GM18873 (cell line): ENCODE measurements around the gene CNTN5.
A peak's percentile ranks its signal among the peaks of the same experiment; 100 is the strongest.
"Not testable (repeated sequence)": the region's sequence is repeated elsewhere in the genome, so short reads cannot be mapped to it uniquely, and the experiment has no call there.

ENCODE experiments used
- ATAC-seq: cut with Tn5 transposase; IDR thresholded peaks from one replicate; pipeline ENCODE4 v1.9.1; 2021; ENCODE audit warnings: mild to moderate bottlenecking, moderate library complexity, moderate number of reproducible peaks; ENCODE audit not compliant: unreplicated experiment, low FRiP score

The CNTN5 gene

DNA sequence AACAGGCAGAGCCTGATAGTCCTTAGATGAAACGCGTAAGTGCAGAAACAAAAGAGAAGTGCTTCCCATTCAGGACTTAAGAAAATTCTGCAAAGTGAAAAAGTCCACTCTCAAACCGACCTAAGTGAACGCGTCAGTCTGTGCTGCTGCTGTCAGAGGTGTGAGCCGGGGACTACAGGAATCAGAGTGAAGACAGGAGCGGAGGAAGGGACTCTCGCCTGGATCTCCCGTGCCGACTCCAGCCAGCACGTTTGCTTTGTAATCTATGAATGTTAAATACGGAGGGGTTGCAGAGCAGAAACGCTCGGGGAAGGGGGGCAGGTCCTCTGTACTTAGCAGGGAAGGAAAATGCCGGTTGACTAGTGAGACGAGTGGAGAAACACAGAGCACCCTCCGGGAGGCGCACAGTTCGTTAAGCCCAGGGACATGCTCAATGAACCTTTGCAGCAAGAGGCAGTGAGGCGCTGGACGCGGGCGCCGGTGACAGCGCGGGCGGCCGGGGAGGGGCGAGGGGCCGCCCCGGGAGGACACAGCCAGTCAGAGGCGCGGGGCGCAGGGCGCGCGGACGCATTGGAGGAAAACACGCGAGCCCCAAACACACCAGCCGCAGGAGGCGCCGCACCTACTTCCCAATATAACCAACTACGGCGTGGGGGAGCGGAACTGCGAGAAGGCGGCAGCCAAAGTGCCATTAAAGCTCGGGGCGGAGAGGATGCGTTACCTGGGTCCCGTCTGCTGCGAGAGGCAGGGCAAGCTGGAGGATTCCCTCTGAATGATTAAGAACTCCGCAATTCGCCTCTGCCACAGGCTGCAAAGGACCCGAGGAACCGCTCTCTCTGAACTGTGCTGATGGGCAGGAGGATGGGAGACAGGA is at the start of gene CNTN5:
TSS of gene CNTN5 (plus strand) at position 598 of the 874 bp plus-strand sequence.
- no peak for ATAC-seq

DNA sequence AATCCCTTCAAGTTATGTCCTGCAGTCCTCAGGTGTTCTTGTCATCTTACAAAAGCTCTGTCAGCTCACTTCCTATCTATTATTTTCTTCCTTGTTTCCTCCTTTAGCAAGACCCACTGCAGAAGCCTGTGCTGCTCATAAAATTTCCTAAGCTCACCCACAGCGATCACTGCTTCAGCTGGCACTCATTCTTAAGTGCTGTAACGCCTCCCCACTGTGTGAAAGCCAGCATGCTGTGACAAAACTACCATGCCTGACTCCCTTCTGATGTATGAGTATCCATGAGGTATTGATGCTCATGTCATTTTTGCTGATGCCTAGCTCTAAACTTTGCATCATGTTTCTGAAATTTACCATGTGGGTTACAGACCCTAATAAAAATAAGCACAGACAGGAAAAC is 41.5 kb upstream of the CNTN5 start:
- ATAC-seq, result no peak

DNA sequence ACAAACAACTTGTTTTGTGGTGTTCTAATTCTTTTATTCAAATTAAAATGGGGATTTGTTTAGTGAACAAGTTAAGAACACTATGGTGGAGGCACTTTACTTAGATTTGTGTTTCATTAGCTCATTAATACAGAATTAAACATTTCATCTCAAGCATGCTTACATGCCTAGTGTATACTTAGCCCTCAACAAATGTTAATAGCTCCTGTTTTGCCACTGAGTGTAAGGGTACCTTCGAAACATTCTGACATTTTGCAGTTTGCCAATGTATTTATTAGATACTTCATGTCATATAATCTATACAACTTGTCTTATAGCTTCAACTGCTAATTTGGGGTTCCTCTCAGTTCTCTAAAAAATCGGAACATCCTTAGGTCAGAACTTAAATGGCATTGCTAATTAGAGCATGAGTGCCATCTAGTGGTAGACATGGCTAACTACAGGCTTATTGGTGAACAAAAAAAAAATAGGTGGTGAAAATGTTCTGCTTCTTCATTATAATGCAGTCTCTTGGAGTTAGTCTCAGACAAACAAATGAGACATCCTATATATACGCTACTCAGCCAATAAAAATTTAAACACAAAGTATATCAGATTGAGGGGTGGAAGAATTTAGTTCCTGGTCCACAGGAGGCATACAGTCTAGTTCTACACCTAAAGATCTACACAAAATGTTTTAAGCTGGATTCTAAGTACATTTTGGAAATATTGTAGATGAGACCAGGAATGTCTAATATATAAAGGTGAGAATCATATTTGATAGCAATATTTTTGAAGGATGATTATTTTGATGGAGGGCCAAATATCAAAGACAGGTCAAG is 4.9 kb upstream of the CNTN5 start:
- no peak for ATAC-seq

DNA sequence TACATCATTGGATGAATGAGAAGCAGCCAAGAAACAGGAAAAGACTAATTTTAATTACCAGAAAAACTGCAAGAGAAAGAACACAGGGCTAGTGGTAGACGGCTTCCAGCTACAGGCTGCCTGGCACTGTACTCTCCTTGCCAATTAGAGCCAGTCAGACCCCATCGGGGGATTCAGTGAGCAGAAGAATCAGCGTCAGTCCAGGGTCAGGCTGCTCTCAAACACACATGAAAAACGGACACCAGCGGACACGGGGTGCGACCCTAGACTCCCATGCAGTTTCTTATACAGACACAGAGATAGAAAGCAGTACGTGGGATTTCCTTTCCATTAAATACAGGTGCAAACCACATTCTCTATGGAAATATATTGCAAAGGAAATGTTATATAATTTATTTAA is 1.1 kb upstream of the CNTN5 start:
- ATAC-seq, result no peak

DNA sequence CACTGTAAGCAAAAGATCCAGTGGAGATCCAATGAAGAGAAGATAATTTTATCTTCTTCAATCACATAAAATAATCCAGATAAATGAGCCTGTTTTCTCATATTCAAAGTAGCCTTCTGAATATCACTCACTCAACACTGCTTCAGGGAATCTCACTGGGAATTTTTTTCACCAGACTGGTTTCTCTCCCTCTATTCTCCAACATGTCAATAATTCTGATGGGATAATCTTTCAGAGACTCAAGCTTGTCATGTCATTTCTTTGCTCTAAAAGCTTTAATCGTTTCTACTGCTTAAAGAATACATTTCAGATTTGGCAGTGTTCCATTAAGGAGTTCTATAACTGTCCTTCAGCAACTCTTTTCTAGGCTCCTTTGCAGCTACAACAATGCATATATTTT is 16.3 kb downstream of the CNTN5 start:
- ATAC-seq, result no peak

DNA sequence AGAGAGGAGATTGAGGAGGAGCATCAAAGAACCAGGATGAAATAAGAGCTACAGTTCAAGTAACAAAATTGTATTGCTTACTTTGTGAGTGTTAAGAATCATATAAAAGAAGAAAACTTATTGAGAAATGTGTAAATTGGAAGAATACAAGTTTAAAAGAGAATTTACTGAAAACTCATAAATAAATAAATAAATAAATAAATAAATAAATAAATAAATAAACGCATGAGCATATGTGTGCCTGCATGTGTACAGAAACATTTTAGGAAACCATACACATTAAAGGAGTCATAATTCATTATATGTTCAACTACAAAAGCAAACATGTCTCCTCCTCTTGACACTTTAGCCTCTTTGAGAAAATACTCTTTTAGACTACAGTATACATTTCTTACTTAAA is 42.6 kb downstream of the CNTN5 start:
- no peak for ATAC-seq

DNA sequence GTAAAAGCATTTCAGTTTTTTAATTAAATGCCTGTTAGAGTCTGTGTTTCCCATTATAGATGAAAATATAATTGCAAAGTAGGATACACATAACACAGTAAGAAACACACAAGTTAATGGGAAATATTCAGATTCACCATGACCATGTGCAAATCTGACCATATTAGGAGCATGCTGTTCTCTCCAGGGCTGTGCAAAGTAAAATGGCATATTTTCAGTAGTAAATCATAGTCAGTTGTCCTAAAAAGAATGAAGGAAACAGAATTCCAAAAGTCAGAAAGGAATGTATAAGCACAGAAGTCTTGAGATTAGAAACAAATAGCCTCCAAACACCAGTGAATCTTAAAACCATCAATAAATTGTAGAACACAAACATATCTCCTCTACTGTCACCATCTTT is 44.4 kb downstream of the CNTN5 start:
- no peak for ATAC-seq

DNA sequence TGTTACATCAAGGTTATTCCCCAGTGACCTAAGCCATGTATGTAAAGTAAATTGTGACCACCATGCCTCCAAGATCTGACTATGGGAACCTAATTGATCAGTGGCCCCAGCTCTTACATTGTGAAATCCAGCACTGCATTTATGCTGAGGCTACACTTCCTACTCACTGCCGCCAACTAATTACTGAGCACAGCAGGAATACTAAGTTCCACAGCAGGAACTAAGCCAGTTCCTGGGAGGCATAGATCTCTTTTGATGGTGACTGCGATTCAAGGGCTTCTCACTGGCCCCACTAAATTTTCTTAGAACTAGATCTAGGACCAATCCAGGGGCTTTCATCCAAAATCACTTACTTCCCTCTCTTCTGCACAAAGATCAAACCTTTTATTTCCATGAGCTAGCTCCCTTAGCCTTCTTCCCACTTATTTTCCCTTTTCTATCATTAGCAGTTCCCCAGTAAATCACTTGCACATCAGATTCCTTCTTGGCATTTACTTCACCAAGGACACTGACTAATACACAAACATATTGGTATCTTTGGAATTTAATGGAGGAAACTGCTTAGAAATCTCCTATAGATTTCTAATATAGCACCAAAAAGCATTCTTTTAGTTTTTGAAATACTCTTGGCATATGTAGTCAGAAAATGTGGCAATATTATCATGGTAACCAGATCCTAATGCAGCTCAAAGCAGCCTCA is 46.0 kb downstream of the CNTN5 start:
- ATAC-seq, result no peak

DNA sequence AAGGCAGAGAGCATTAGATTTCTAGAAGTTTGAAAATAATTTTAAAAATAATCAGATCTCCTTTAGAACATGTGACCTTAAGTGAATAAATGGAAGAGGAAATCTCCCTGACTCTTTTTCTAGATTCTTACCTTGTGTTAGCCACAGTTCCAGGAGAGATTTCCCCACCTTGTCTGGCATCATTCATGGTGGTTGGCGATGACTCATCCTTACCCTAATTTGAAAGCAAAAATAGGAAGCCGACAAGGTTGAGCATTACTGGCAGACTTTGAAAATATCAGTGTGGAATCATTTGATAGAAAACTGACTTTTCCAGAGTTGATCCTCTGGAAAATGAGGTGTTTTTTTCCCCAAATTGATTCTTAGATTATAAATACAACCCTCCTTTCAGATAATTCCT is 48.1 kb downstream of the CNTN5 start:
- no peak for ATAC-seq

DNA sequence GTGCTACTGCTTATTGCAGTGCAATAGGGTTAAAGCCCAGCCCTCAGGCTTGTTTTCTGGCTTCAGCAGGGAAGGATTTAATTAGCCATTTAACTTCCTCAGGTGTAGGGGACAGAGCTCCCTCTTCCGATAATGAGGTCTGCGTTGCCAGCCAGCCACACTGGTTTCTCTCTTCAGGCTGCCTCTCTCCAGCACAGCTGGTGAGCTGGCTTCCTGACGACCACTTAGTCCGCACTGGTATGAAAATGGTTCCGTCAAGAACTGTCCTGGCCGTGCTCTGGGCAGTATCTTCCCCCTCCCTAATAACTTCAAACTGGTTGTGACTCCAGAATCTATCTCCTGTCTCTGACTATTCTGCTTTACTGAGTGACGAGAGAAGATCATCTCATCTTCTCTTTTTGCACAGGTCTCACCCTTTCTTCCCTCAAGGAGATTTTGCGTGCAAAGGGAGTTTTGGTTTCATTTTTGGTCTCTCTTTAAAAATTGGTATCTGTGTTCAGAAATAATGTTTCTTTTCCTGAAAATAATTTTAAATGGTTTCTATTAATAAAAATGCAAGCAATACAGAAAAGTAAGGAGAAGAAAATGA is 49.2 kb downstream of the CNTN5 start:
- peak; percentile 84 for ATAC-seq

DNA sequence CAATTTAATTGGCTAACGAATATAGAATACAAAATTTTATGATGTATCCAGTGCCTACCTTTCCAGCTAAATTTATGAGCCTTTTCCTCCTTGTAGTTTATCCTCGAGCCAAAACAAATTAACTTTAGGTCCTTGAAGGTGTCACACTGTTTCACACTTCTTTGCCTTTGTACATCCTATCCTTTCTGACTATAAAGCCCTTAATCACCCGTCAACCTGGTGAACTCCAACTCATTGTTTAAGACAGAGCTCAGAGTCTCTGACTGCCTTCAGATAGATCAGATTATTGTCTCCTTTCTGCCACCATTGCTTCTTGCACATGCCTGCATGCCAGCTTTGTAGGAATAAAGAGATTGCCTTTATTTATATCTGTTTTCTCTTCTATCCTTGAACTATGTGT is 58.8 kb downstream of the CNTN5 start:
- ATAC-seq, result no peak

DNA sequence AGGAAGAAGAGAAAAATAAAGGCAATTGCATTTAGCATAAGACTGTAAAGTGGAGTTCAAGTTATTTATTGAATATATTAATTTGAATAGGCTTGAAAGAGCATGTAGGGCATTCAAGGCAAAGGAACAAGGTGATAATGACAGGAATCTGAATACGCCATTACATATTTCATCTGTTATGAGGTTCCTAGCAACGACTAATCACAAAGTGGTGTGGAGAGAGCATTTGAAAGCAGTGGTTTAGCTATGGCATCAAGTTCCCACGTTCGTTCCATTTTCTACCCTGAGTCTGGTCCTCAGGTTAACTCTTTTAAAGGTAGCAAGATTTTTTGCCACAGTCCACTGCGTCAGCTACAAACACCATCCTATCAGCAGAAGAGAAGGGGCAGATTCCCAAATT is 59.4 kb downstream of the CNTN5 start:
- no peak for ATAC-seq

DNA sequence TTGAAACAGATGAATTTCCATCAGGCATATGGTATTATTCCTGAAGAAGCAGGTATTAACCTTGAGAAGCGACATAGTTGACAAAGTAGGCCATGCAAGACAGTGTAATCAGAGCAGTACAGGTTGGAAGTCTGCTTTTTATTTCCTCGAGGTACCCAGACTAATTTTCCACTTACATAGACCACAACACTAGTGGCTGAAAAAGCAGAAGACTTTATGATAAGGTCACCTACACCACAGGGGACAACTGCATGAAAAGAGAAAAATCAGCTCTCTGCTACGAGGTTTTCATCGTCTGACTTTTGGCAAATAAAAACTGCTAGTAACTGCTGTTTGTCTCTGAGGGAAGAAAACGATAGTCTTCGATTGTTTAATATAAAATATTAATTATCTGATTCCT is 77.5 kb downstream of the CNTN5 start:
- ATAC-seq, result peak; percentile 6

DNA sequence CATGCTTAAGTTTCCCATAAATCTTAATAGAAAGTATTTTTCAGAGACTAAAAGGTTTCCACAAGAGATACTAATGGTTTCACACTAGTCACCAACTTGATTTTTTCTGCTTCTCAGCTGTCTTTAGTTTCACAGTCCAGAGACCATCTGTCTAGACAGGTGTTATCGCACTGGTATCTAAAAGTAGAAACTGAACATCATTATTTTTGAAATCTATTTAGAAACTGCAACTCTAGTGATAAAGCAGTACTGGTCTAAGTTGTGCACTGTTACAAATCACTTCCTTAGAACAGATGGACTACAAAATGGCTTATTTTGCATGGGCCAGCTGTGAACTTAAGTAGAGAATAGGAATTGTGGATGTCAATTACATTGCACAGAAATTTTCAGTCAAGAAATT is 78.0 kb downstream of the CNTN5 start:
- ATAC-seq, result peak; percentile 87

DNA sequence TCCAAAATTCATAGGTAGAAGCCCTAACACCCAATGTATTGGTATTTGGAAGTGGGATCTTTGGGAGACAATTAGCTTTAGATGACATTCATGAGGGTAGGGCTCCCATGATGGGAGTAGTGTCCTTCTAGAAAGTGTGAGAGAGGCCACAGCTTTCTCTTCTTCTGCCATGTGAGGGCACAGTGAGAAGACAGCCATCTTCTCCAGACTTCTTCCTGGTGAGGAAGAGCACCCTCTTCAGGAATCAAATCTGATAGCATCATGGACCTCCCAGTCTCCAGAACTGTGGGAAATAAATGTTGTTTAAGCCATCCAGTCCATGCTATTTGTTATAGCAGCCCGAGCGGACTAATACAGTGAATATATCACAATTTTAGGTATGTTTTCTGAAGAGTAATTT is 96.9 kb downstream of the CNTN5 start:
- ATAC-seq, result no peak

DNA sequence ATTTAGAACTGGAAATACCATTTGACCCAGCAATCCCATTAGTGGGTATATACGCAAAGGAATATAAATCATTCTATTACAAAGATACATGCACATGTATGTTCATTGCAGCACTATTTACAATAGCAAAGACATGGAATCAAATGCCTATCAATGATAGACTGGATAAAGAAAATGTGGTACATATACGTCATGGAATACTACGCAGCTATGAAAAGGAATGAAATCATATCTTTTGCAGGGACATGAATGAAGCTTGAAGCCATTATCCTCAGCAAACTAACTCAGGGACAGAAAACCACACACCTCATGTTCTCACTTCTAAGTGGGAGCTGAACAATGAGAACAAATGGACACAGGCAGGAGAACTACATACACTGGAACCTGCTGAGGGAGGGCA is 113.1 kb downstream of the CNTN5 start:
- ATAC-seq, result not testable (repeated sequence)

DNA sequence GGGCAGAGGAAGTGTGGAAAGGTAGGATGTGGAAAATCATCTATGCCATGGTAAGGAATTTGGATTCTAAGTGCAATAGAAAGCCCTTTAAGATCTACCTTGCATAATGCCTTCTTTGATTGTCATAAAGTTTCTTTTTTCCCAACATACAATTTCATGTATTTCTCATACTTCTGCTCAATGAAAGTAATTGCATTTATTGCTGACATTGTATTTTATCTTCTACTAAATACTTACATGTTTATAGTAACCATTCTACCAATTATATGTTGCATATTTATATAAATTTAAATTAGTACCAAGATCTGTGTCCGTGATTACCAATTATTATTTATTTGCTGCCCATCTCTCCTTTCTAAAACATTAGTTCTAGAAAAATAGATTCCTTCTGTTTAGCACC is 114.8 kb downstream of the CNTN5 start:
- ATAC-seq, result no peak

DNA sequence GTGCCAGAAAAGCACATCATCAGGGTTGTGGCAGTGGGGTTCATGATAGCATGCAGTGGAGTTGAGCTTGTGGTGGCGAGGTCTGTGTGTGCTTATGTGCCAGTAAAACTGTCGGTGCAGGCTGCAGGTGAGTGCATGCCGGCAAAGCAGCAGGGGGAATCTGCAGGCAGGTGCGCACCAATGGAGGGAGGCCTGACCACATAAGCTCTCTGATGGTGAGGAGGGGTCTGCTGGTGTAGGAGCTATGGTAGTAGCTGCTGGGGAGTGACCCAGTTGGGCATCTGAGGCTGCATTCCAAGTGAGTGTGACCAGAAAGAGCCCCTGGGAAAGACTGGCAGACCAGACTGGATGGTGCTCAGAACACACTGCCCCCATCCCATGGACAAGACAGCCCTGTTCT is 121.5 kb downstream of the CNTN5 start:
- ATAC-seq, result no peak

DNA sequence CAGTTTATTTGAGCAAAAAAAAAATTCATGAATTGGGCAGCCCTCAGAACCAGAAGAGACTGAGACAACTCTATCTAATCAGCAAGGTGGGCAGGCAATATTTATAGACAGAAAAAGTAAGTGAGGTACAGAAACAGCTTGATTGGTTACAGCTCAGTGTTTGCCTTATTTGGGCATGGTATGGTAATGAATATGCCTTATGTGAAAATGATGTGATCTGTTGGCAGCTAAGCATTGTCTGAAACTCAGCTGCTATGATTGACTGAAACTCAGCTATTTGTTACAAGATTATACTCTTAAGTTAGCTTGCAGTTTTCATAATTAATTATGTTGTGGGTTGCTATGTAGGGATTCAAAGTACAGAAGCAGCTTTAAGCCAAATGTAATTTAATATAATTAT is 127.6 kb downstream of the CNTN5 start:
- ATAC-seq, result no peak

DNA sequence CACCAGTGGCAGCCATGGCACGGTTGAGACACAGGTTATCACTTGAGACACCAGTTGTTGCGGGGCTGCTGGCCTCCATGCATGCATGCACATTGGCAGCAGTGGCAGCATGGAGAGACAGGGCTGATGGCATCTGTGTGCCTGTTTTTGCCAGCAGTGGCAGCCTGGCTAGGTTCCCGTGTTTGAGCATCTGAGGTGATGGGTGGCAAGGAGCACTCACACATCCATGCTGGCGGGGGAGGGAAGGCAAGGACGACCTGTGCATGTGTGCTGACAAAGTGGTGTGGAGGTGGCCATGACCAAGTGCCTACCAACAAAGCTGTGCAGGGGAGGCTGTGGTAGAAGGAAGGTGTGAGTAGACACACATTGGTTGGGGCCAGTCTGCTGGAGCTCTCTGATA is 133.5 kb downstream of the CNTN5 start:
- ATAC-seq, result no peak

DNA sequence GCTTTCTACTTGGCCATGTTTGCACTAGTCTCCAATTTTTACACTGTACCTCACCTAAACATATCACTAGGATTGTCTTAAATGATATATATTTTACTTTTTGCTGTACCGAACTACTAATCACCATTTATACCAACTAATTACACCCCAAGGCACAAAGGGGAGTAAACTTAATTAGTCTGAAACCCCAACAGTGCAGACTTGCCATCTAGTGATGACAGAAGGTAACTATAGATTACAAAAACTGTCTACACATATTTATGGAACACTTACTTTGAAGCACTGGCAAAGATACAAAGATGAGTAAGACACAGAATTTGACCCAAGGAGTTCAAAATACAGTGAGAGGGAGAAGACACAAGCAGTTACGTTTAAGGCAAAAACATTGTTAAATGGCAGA is 139.7 kb downstream of the CNTN5 start:
- ATAC-seq, result no peak
